Liver (tissue), 9 donors: Measurements from ENCODE around the gene AQP5. TPM values are rescaled to one million over a fixed set of nuclear protein-coding genes. Genes with fewer than 3 reads are reported as not detected.

Experiments used
- DNase-seq: peaks from one replicate; pipeline ENCODE4 v3.0.0-alpha.2; 2017; ENCODE audit warnings: low spot score
- H3K27ac ChIP-seq, 2 donors: one replicate each; pipeline ENCODE4 v1.7.0; 2013; ENCODE audit warnings: inconsistent platforms in 2 of 2, low read length in 2 of 2, control low read depth in 1 of 2, low read depth in 1 of 2, mild to moderate bottlenecking in 1 of 2
- H3K27me3 ChIP-seq, 4 donors: one replicate each; pipeline versions ENCODE4 v1.6.1 to v1.7.0; 2013; ENCODE audit warnings: low read length in 3 of 4, inconsistent platforms in 1 of 4, mild to moderate bottlenecking in 1 of 4, moderate library complexity in 1 of 4; ENCODE audit not compliant: control insufficient read depth in 4 of 4, insufficient read depth in 4 of 4
- H3K36me3 ChIP-seq, 4 donors: one replicate each; pipeline versions ENCODE4 v1.6.1 to v1.7.0; 2013; ENCODE audit warnings: low read length in 3 of 4, mild to moderate bottlenecking in 3 of 4, low read depth in 1 of 4, moderate library complexity in 1 of 4; ENCODE audit not compliant: control insufficient read depth in 4 of 4, insufficient read depth in 3 of 4
- H3K4me1 ChIP-seq, 4 donors: one replicate each; pipeline versions ENCODE4 v1.6.1 to v1.7.0; 2013; ENCODE audit warnings: low read length in 3 of 4, mild to moderate bottlenecking in 3 of 4, moderate library complexity in 1 of 4; ENCODE audit not compliant: control insufficient read depth in 4 of 4, insufficient read depth in 4 of 4
- H3K4me3 ChIP-seq, 3 donors: one replicate each; pipeline versions ENCODE4 v1.6.1 to v1.7.0; 2013; ENCODE audit warnings: low read length in 3 of 3, control low read depth in 1 of 3, low read depth in 1 of 3, mild to moderate bottlenecking in 1 of 3
- H3K9ac ChIP-seq, 2 donors: one replicate each; pipeline ENCODE4 v1.7.0; 2013; ENCODE audit warnings: low read length in 2 of 2, mild to moderate bottlenecking in 2 of 2, moderate library complexity in 2 of 2, control low read depth in 1 of 2, low read depth in 1 of 2
- H3K9me3 ChIP-seq, 4 donors: one replicate each; pipeline versions ENCODE4 v1.6.1 to v1.7.0; 2013; ENCODE audit warnings: low read length in 3 of 4; ENCODE audit not compliant: control insufficient read depth in 4 of 4
- ATF3 ChIP-seq: IDR thresholded peaks from 2 replicates; pipeline ENCODE4 v1.6.1; 2016; ENCODE audit warnings: antibody characterized with exemption
- CTCF ChIP-seq: fragments of 150-350 bp; IDR thresholded peaks from 2 replicates; pipeline ENCODE4 v1.5.1; 2017; ENCODE audit warnings: improper control_type of control experiment, low read depth, low read length; ENCODE audit not compliant: missing input control
- FOXA1 ChIP-seq: IDR thresholded peaks from 2 replicates; pipeline ENCODE4 v1.6.1; 2016; ENCODE audit warnings: antibody characterized with exemption
- HNF4A ChIP-seq, 2 donors: conservative IDR thresholded peaks; 2 replicates each; pipeline ENCODE4 v1.6.1; 2016; ENCODE audit warnings: antibody characterized with exemption in 2 of 2, mild to moderate bottlenecking in 2 of 2
- JUND ChIP-seq, 2 donors: IDR thresholded peaks; 2 replicates each; pipeline ENCODE4 v1.6.1; 2016; ENCODE audit warnings: antibody characterized with exemption in 2 of 2
- MAX ChIP-seq: IDR thresholded peaks from 2 replicates; pipeline ENCODE4 v1.6.1; 2016; ENCODE audit warnings: antibody characterized with exemption
- NR2F2 ChIP-seq: IDR thresholded peaks from 2 replicates; pipeline ENCODE4 v1.6.1; 2016; ENCODE audit warnings: antibody characterized with exemption
- RAD21 ChIP-seq, 2 donors: IDR thresholded peaks; 2 replicates each; pipeline ENCODE4 v1.6.1; 2016; ENCODE audit warnings: antibody characterized with exemption in 2 of 2, mild to moderate bottlenecking in 2 of 2
- REST ChIP-seq: IDR thresholded peaks from 2 replicates; pipeline ENCODE4 v1.6.1; 2016; ENCODE audit warnings: antibody characterized with exemption, mild to moderate bottlenecking
- RXRA ChIP-seq, 2 donors: IDR thresholded peaks; 2 replicates each; pipeline ENCODE4 v1.6.1; 2017 to 2018; ENCODE audit warnings: antibody characterized with exemption in 2 of 2, mild to moderate bottlenecking in 1 of 2
- SP1 ChIP-seq: IDR thresholded peaks from 2 replicates; pipeline ENCODE4 v1.6.1; 2018; ENCODE audit warnings: antibody characterized with exemption, mild to moderate bottlenecking
- TAF1 ChIP-seq: conservative IDR thresholded peaks from 2 replicates; pipeline ENCODE4 v1.6.1; 2016; ENCODE audit warnings: antibody characterized with exemption, mild to moderate bottlenecking
- YY1 ChIP-seq: IDR thresholded peaks from 2 replicates; pipeline ENCODE4 v1.6.1; 2016; ENCODE audit warnings: antibody characterized with exemption, mild to moderate bottlenecking
- ZBTB33 ChIP-seq: IDR thresholded peaks from 2 replicates; pipeline ENCODE4 v1.6.1; 2016; ENCODE audit warnings: antibody characterized with exemption
- WGBS: extraction: QIAGEN DNeasy Blood & Tissue Kit; methylation state at CpG from one replicate; pipeline ENCODE4 v1.1.7; 2013; 5-methylcytosine and 5-hydroxymethylcytosine counted together
- polyA plus RNA-seq, 2 donors: library from polyadenylated mRNA; stranded (reverse) in 1 of 2; unstranded in 1 of 2; fragments of 200-250 nt in 1 of 2; fragments of >200 nt in 1 of 2; fragmentation: Nextera tagmentation in 1 of 2; extraction: Ambion mirVana in 1 of 2; gene quantifications; one replicate each; pipeline versions ENCODE4 v1.2.1 to v1.2.3, GENCODE V29; 2013 to 2015
- total RNA-seq, 2 donors: library from RNA; depleted of rRNA; stranded (reverse); fragments of >200 nt; gene quantifications; one replicate each; pipeline ENCODE4 v1.2.3, GENCODE V29; 2014
- donor health status: healthy.
- donor health status: healthy.
- donor health status: healthy.
- donor health status: healthy.
- donor health status: healthy.

Gene AQP5
- total and polyA plus RNA-seq, 4 donors = not detected

- H3K9me3 ChIP-seq = no peaks in the 10 kb centered on the region
- 93% methylated on average over 11 of the region's 11 CpGs for WGBS
Measured at GRCh38 chr12:49925433-49926204, 36.1 kb upstream of the AQP5 start.

GRCh38 chr12:49928471-49928870, 33.2 kb upstream of the AQP5 start:
- H3K27ac ChIP-seq = no peak overlapping the region
- WGBS = 88% methylated on average over 6 of the region's 6 CpGs
- H3K36me3 ChIP-seq = no peaks in the 10 kb centered on the region
- no peak overlapping the region for H3K9ac ChIP-seq
- TF ChIP-seq NR2F2 (no peak), RAD21 (IDR thresholded peaks at IDR 0.05) (no peak), MAX (no peak), JUND (IDR thresholded peaks at IDR 0.05) (no peak), FOXA1 (no peak), CTCF (no peak), YY1 (no peak), ZBTB33 (no peak), RXRA (IDR thresholded peaks at IDR 0.05) (no peak), SP1 (no peak), TAF1 (no peak), ATF3 (no peak)
- DNase-seq = no peak
- H3K9me3 ChIP-seq = no peaks in the 10 kb centered on the region
- no peaks in the 10 kb centered on the region for H3K27me3 ChIP-seq
- H3K4me3 ChIP-seq = no peak overlapping the region
- H3K4me1 ChIP-seq = no peaks in the 10 kb centered on the region

More at GRCh38 chr12:49925433-49926204, 36.1 kb upstream of the AQP5 start:
- Histone ChIP-seq H3K27me3 (no peaks in the 10 kb centered on the region), H3K27ac (no peak overlapping the region), H3K9ac (no peak overlapping the region), H3K36me3 (no peaks in the 10 kb centered on the region), H3K4me3 (no peak overlapping the region), H3K4me1 (peaks cover 0 to 5% (median 0%) of the 10 kb centered on the region in 4 donors)
- no peak for DNase-seq
- TF ChIP-seq ZBTB33 (no peak), YY1 (no peak), REST (no peak), HNF4A (conservative IDR thresholded peaks at IDR 0.05) (no peak)
